Skeletal muscle satellite cell (primary cell): ENCODE results near the gene DPF3.

ENCODE experiments used
- H3K27me3 ChIP-seq: 2 replicates; pipeline ENCODE4 v1.7.0; 2013; ENCODE audit warnings: low read length; ENCODE audit not compliant: control insufficient read depth, insufficient read depth
- H3K36me3 ChIP-seq: 2 replicates; pipeline ENCODE4 v1.7.0; 2013; ENCODE audit warnings: mild to moderate bottlenecking, control low read depth, low read length; ENCODE audit not compliant: insufficient read depth
- H3K4me1 ChIP-seq: 2 replicates; pipeline ENCODE4 v1.7.0; 2013; ENCODE audit warnings: low read length; ENCODE audit not compliant: control insufficient read depth, insufficient read depth
- H3K4me2 ChIP-seq: 2 replicates; pipeline ENCODE4 v1.7.0; 2013; ENCODE audit warnings: mild to moderate bottlenecking, low read length
- H3K4me3 ChIP-seq: 2 replicates; pipeline ENCODE4 v1.7.0; 2013; ENCODE audit warnings: low read length
- H3K9ac ChIP-seq: 2 replicates; pipeline ENCODE4 v1.7.0; 2013; ENCODE audit warnings: mild to moderate bottlenecking, low read depth, low read length, moderate library complexity
- H3K9me3 ChIP-seq: replicated peaks from 2 replicates; pipeline ENCODE4 v1.7.0; 2013; ENCODE audit warnings: mild to moderate bottlenecking, control low read depth, low read length

DPF3 gene

GRCh38 chr14:72679536-72680151, 214.3 kb downstream of the DPF3 start:
- H3K4me2 ChIP-seq: no peak overlapping the region
- peaks cover 3% of the 10 kb centered on the region for H3K36me3 ChIP-seq
- H3K4me1 ChIP-seq: peaks cover 30% of the 10 kb centered on the region
- H3K4me3 ChIP-seq: no peak overlapping the region
- peak overlapping the region; percentile 62 for H3K9ac ChIP-seq
- no peaks in the 10 kb centered on the region for H3K27me3 ChIP-seq
- H3K9me3 ChIP-seq: no peaks in the 10 kb centered on the region

- Histone ChIP-seq H3K9ac (peak overlapping the region; percentile 62), H3K4me3 (no peak overlapping the region), H3K9me3 (no peaks in the 10 kb centered on the region), H3K27me3 (no peaks in the 10 kb centered on the region), H3K4me2 (peak overlapping the region; percentile 32), H3K4me1 (peaks cover 30% of the 10 kb centered on the region), H3K36me3 (peaks cover 5% of the 10 kb centered on the region)
Observed at GRCh38 chr14:72679141-72679535, 214.8 kb downstream of the DPF3 start.

- no peaks in the 10 kb centered on the region for H3K27me3 ChIP-seq
- peaks cover 7% of the 10 kb centered on the region for H3K36me3 ChIP-seq
- peak overlapping the region; percentile 32 for H3K4me2 ChIP-seq
- peak overlapping the region; percentile 62 for H3K9ac ChIP-seq
- H3K4me3 ChIP-seq: no peak overlapping the region
- H3K4me1 ChIP-seq: peaks cover 30% of the 10 kb centered on the region
- no peaks in the 10 kb centered on the region for H3K9me3 ChIP-seq
Observed at GRCh38 chr14:72678356-72678755, 215.5 kb downstream of the DPF3 start.

- Histone ChIP-seq H3K4me1 (peaks cover 30% of the 10 kb centered on the region), H3K27me3 (no peaks in the 10 kb centered on the region), H3K9ac (no peak overlapping the region), H3K4me2 (no peak overlapping the region), H3K4me3 (no peak overlapping the region), H3K36me3 (peaks cover 7% of the 10 kb centered on the region), H3K9me3 (no peaks in the 10 kb centered on the region)
Observed at GRCh38 chr14:72677664-72678063, 216.2 kb downstream of the DPF3 start.

GRCh38 chr14:72675126-72675525, 218.8 kb downstream of the DPF3 start:
- Histone ChIP-seq H3K4me3 (no peak overlapping the region), H3K36me3 (peaks cover 7% of the 10 kb centered on the region), H3K27me3 (no peaks in the 10 kb centered on the region), H3K9ac (no peak overlapping the region), H3K4me1 (peaks cover 30% of the 10 kb centered on the region), H3K4me2 (no peak overlapping the region), H3K9me3 (no peaks in the 10 kb centered on the region)

- Histone ChIP-seq H3K36me3 (peaks cover 12% of the 10 kb centered on the region), H3K9me3 (no peaks in the 10 kb centered on the region), H3K27me3 (no peaks in the 10 kb centered on the region)
Observed at GRCh38 chr14:72673179-72673578, 220.7 kb downstream of the DPF3 start.

GRCh38 chr14:72666610-72667009, 227.3 kb downstream of the DPF3 start:
- Histone ChIP-seq H3K4me2 (peak overlapping the region; percentile 71), H3K4me1 (peaks cover 35% of the 10 kb centered on the region), H3K9ac (peak overlapping the region; percentile 69), H3K4me3 (no peak overlapping the region), H3K9me3 (no peaks in the 10 kb centered on the region), H3K36me3 (peaks cover 5% of the 10 kb centered on the region), H3K27me3 (no peaks in the 10 kb centered on the region)

More at GRCh38 chr14:72673179-72673578, 220.7 kb downstream of the DPF3 start:
- Histone ChIP-seq H3K4me2 (no peak overlapping the region), H3K4me1 (peaks cover 13% of the 10 kb centered on the region), H3K9ac (no peak overlapping the region), H3K4me3 (no peak overlapping the region)

- H3K36me3 ChIP-seq: peaks cover 5% of the 10 kb centered on the region
Observed at GRCh38 chr14:72665259-72665658, 228.6 kb downstream of the DPF3 start.

GRCh38 chr14:72664651-72665050, 229.2 kb downstream of the DPF3 start:
- Histone ChIP-seq H3K9ac (peak overlapping the region; percentile 53), H3K9me3 (no peaks in the 10 kb centered on the region), H3K4me3 (peak overlapping the region; percentile 8), H3K27me3 (no peaks in the 10 kb centered on the region), H3K4me1 (peaks cover 35% of the 10 kb centered on the region), H3K4me2 (peak overlapping the region; percentile 19), H3K36me3 (peaks cover 5% of the 10 kb centered on the region)

More at GRCh38 chr14:72665259-72665658, 228.6 kb downstream of the DPF3 start:
- Histone ChIP-seq H3K4me3 (peak overlapping the region; percentile 51), H3K4me2 (peak overlapping the region; percentile 71), H3K4me1 (peaks cover 35% of the 10 kb centered on the region), H3K27me3 (no peaks in the 10 kb centered on the region), H3K9ac (peak overlapping the region; percentile 69), H3K9me3 (no peaks in the 10 kb centered on the region)

GRCh38 chr14:72663956-72664650, 229.8 kb downstream of the DPF3 start:
- H3K27me3 ChIP-seq: no peaks in the 10 kb centered on the region
- H3K36me3 ChIP-seq: peaks cover 5% of the 10 kb centered on the region
- peaks cover 35% of the 10 kb centered on the region for H3K4me1 ChIP-seq
- no peak overlapping the region for H3K4me2 ChIP-seq
- no peak overlapping the region for H3K9ac ChIP-seq
- H3K4me3 ChIP-seq: no peak overlapping the region
- no peaks in the 10 kb centered on the region for H3K9me3 ChIP-seq

GRCh38 chr14:72663076-72663487, 230.8 kb downstream of the DPF3 start:
- no peaks in the 10 kb centered on the region for H3K36me3 ChIP-seq
- H3K9ac ChIP-seq: no peak overlapping the region
- H3K9me3 ChIP-seq: no peaks in the 10 kb centered on the region
- H3K4me3 ChIP-seq: no peak overlapping the region
- H3K4me1 ChIP-seq: peaks cover 35% of the 10 kb centered on the region
- H3K27me3 ChIP-seq: no peaks in the 10 kb centered on the region
- H3K4me2 ChIP-seq: no peak overlapping the region

GRCh38 chr14:72662214-72662613, 231.7 kb downstream of the DPF3 start:
- Histone ChIP-seq H3K4me3 (no peak overlapping the region), H3K9me3 (no peaks in the 10 kb centered on the region), H3K27me3 (no peaks in the 10 kb centered on the region), H3K4me1 (peaks cover 42% of the 10 kb centered on the region), H3K9ac (no peak overlapping the region), H3K36me3 (no peaks in the 10 kb centered on the region), H3K4me2 (no peak overlapping the region)
